K562 (cell line): Measurements from ENCODE around the gene ACBD6.

Experiments
- ATF3 ChIP-seq, 2 experiments: fragments of 450-650 bp in 1 of 2; sonication (generic) in 1 of 2; formaldehyde crosslinking in 1 of 2; IDR thresholded peaks in 1 of 2; conservative IDR thresholded peaks in 1 of 2; 2 replicates each; pipeline versions ENCODE4 v1.6.1 to v1.8.1; 2016 to 2023; ENCODE audit warnings: mild to moderate bottlenecking in 2 of 2, moderate library complexity in 2 of 2, inconsistent platforms in 1 of 2, missing genetic modification reagents in 1 of 2
- JUND ChIP-seq, 2 experiments: IDR thresholded peaks; 2 replicates in 1 of 2; 3 replicates in 1 of 2; pipeline ENCODE4 v1.6.1; 2011; ENCODE audit warnings: borderline replicate concordance in 2 of 2, low read depth in 2 of 2, low read length in 2 of 2, improper control_type of control experiment in 1 of 2, missing biosample characterization in 1 of 2, missing genetic modification characterization in 1 of 2, missing genetic modification reagents in 1 of 2
- NBN ChIP-seq: fragments of 450-650 bp; IDR thresholded peaks from 2 replicates; pipeline ENCODE4 v1.6.1; 2016; ENCODE audit warnings: low read depth, mild to moderate bottlenecking
- POLR3A ChIP-seq: IDR thresholded peaks from 2 replicates; pipeline ENCODE4 v1.6.1; 2011; ENCODE audit warnings: borderline replicate concordance, mild to moderate bottlenecking, moderate library complexity; ENCODE audit not compliant: insufficient read length, insufficient read depth; ENCODE audit errors: extremely low read depth
- SMARCC2 ChIP-seq: fragments of 450-650 bp; IDR thresholded peaks from 2 replicates; pipeline ENCODE4 v1.6.1; 2017; ENCODE audit warnings: antibody characterized with exemption, moderate library complexity, mild to moderate bottlenecking, low read depth
- ZBTB33 ChIP-seq: sonication (generic); formaldehyde crosslinking; IDR thresholded peaks from 2 replicates; pipeline ENCODE4 v1.8.1; 2023; ENCODE audit warnings: mild to moderate bottlenecking, missing genetic modification reagents
- TF ChIP-seq, protein P1 (sequence below), 3 experiments: IDR thresholded peaks in 2 of 3; conservative IDR thresholded peaks in 1 of 3; 2 replicates each; pipeline ENCODE4 v1.5.1; 2011 to 2012; ENCODE audit warnings: low read length in 3 of 3, mild to moderate bottlenecking in 3 of 3, control low read depth in 2 of 3, improper control_type of control experiment in 1 of 3, inconsistent platforms in 1 of 3, low read depth in 1 of 3, mixed read lengths in 1 of 3, moderate library complexity in 1 of 3; ENCODE audit not compliant: insufficient read depth in 2 of 3

DNA sequence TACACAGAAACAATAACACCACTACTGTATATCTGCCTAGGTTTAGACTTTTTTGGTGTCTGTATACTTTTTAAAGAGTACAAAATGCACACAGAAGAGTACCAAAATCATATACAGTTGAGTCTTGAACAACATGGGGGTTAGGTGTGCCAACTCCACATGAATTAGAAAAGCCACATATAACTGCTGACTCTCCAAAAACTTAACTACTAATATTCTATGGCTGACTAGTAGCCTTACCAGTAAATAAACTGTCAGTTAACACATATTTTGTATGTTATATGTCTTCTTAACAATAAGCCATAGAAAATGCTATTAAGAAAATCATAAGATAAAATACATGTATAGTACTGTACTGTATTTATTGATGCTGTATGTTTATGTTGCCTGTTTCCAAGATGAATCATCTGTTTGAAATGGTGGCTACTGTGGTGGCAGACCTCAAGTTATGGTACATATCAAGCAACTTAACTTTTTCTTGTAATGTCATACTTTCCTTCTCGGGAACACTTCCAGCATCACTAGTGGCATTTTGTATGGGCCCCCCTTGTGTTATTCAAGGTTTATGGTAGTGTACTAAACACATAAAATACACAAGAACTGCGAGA is 201.1 kb downstream of the ACBD6 start:
- TF ChIP-seq NBN (no peak), ATF3 (IDR thresholded peaks at IDR 0.05) (no peak), ATF3 (CRISPR knock-in tag; conservative IDR thresholded peaks at IDR 0.05) (no peak), ZBTB33 (no peak), SMARCC2 (no peak), POLR3A (no peak), JUND (IDR thresholded peaks at IDR 0.05; ENCODE audit: borderline replicate concordance, low read depth, low read length) (no peak), JUND (tag; IDR thresholded peaks at IDR 0.05; ENCODE audit: borderline replicate concordance, low read depth, low read length) (no peak)
- TF ChIP-seq, protein P1, sequence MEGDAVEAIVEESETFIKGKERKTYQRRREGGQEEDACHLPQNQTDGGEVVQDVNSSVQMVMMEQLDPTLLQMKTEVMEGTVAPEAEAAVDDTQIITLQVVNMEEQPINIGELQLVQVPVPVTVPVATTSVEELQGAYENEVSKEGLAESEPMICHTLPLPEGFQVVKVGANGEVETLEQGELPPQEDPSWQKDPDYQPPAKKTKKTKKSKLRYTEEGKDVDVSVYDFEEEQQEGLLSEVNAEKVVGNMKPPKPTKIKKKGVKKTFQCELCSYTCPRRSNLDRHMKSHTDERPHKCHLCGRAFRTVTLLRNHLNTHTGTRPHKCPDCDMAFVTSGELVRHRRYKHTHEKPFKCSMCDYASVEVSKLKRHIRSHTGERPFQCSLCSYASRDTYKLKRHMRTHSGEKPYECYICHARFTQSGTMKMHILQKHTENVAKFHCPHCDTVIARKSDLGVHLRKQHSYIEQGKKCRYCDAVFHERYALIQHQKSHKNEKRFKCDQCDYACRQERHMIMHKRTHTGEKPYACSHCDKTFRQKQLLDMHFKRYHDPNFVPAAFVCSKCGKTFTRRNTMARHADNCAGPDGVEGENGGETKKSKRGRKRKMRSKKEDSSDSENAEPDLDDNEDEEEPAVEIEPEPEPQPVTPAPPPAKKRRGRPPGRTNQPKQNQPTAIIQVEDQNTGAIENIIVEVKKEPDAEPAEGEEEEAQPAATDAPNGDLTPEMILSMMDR (IDR thresholded peaks at IDR 0.05 in 2 of 3, conservative IDR thresholded peaks at IDR 0.05 in 1 of 3; ENCODE audit: insufficient read depth in 2 of 3, low read depth in 1 of 3, low read length in 3 of 3) = no peak
